ENCODE data around the gene CDYL.

The CDYL gene, protein sequence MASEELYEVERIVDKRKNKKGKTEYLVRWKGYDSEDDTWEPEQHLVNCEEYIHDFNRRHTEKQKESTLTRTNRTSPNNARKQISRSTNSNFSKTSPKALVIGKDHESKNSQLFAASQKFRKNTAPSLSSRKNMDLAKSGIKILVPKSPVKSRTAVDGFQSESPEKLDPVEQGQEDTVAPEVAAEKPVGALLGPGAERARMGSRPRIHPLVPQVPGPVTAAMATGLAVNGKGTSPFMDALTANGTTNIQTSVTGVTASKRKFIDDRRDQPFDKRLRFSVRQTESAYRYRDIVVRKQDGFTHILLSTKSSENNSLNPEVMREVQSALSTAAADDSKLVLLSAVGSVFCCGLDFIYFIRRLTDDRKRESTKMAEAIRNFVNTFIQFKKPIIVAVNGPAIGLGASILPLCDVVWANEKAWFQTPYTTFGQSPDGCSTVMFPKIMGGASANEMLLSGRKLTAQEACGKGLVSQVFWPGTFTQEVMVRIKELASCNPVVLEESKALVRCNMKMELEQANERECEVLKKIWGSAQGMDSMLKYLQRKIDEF

DNA sequence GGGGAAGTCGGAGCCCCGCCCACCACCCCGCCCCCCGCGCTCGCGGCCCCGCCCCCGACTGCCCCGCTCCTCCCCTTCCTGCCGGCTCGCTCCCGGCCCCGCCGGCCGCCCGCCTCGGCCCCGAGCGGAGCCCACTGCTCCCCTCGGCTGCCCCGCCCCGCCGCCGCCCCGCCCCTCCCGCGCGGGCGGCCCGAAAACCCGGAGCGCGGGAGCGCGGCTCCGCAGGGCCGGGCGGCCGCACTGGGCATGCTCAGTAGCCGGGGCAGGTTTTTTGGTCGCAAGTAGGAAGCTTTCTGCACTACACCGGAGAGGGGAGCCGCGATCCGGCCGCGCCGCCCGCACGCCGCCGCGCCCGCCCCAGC, at the start of gene CDYL:
CDYL (plus strand) TSS at position 274 of the 362 bp plus-strand sequence. CDS start 380 bp downstream, outside the sequence.
- Mint-ChIP-seq H3K9me3 (no peaks in the 10 kb centered on the region), H3K4me3 (peak within 1 kb of the TSS; percentile 91), H3K27ac (ENCODE audit: low read depth) (peak within 1 kb of the TSS; percentile 92), H3K4me1 (peaks cover 44% of the 10 kb centered on the region), H3K36me3 (ENCODE audit: insufficient read depth) (peaks cover 15% of the 10 kb centered on the region), H3K27me3 (no peaks in the 10 kb centered on the region)
- ATAC-seq (replicated peaks; ENCODE audit: extremely low read depth, poor library complexity, severe bottlenecking), result peak; percentile 75
- DNase-seq (ENCODE audit: low spot score in 2 of 2), result peak; percentile 79 to 80

DNA sequence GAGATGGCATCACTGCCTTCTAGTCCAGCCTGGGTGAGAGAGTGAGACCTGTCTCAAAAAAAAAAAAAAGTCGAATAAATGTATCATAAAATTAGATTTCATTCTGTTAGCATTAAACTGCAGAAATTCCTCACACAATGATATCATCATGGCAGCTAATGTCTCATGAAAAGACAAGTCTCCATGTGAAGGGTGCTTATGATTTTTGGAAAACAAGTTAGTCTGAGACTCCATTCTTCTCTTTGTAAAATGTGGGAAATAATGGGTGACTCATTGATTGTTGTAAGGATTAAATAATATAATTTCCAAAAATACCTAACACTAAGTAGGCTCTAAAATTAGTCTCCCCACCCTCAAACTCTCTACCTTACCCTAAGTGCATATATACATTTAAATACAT, 49.6 kb upstream of the CDYL start:
- ATAC-seq (replicated peaks; ENCODE audit: extremely low read depth, poor library complexity, severe bottlenecking) (no peak), DNase-seq (ENCODE audit: low spot score in 2 of 2) (no peak)
- Mint-ChIP-seq H3K4me3 (no peak overlapping the region), H3K4me1 (peaks cover 14% of the 10 kb centered on the region), H3K27ac (ENCODE audit: low read depth) (no peak overlapping the region), H3K27me3 (peaks cover 20% of the 10 kb centered on the region), H3K9me3 (no peaks in the 10 kb centered on the region), H3K36me3 (ENCODE audit: insufficient read depth) (no peaks in the 10 kb centered on the region)

DNA sequence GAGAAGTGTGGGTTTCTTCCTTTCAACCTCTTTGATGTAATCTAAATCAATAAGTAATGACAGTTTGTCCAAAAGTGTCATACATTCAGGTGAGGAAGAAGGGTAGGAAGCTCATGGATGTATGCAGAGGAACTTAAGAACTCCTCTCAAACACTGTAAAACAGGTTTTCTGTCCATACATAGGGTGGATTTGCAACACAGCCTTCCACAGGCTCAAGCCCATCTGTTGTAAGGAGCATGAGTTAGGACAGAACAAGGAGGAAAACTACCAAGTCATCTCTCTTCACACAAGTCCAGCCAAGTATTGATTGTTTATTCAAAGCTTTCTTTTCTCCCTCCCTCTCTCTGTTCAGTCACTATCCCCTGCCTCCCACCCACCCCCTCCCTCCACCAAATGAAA, 49.0 kb upstream of the CDYL start:
- H3K9me3 Mint-ChIP-seq, result no peaks in the 10 kb centered on the region
- DNase-seq (ENCODE audit: low spot score in 2 of 2), result no peak
- H3K4me3 Mint-ChIP-seq, result no peak overlapping the region
- no peaks in the 10 kb centered on the region for H3K36me3 Mint-ChIP-seq (ENCODE audit: insufficient read depth)
- H3K4me1 Mint-ChIP-seq, result peaks cover 14% of the 10 kb centered on the region
- H3K27ac Mint-ChIP-seq (ENCODE audit: low read depth), result no peak overlapping the region
- peaks cover 20% of the 10 kb centered on the region for H3K27me3 Mint-ChIP-seq
- no peak for ATAC-seq (replicated peaks; ENCODE audit: extremely low read depth, poor library complexity, severe bottlenecking)

GRCh38 chr6:4727671-4728435, 48.4 kb upstream of the CDYL start:
- H3K36me3 Mint-ChIP-seq (ENCODE audit: insufficient read depth), result no peaks in the 10 kb centered on the region
- H3K4me1 Mint-ChIP-seq, result peaks cover 14% of the 10 kb centered on the region
- H3K9me3 Mint-ChIP-seq, result no peaks in the 10 kb centered on the region
- H3K27ac Mint-ChIP-seq (ENCODE audit: low read depth), result no peak overlapping the region
- no peak overlapping the region for H3K4me3 Mint-ChIP-seq
- no peak for ATAC-seq (replicated peaks; ENCODE audit: extremely low read depth, poor library complexity, severe bottlenecking)
- H3K27me3 Mint-ChIP-seq, result peaks cover 19% of the 10 kb centered on the region
- DNase-seq (ENCODE audit: low spot score in 2 of 2), result no peak

- H3K4me1 Mint-ChIP-seq, result peaks cover 14% of the 10 kb centered on the region
- no peak overlapping the region for H3K4me3 Mint-ChIP-seq
- H3K27ac Mint-ChIP-seq (ENCODE audit: low read depth), result no peak overlapping the region
- ATAC-seq (replicated peaks; ENCODE audit: extremely low read depth, poor library complexity, severe bottlenecking), result no peak
- no peak for DNase-seq (ENCODE audit: low spot score in 2 of 2)
- no peaks in the 10 kb centered on the region for H3K9me3 Mint-ChIP-seq
- H3K36me3 Mint-ChIP-seq (ENCODE audit: insufficient read depth), result no peaks in the 10 kb centered on the region
- peaks cover 16% of the 10 kb centered on the region for H3K27me3 Mint-ChIP-seq
Measured at GRCh38 chr6:4728436-4728769, 47.8 kb upstream of the CDYL start.

DNA sequence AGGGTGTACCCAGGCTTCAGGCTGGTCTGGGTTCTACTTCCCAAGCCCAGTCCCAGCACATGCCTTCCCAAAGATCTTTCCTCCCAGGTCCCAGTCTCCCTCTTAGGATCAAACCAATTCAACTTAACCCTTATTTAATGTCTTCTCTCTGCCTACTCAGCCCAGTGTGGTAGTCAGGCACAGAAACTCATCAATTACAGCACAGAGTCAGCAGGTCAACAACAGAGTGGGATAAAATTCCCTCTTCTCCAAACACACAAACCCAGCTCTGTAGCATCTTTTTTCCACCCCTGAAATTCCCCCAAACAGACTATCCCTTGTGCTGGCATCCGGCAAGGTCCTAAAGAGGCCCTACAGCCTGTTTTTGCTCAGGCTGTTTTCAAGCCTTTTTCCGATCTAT, 47.3 kb upstream of the CDYL start:
- Mint-ChIP-seq H3K27ac (ENCODE audit: low read depth) (no peak overlapping the region), H3K36me3 (ENCODE audit: insufficient read depth) (no peaks in the 10 kb centered on the region)
- DNase-seq (ENCODE audit: low spot score in 2 of 2), result no peak

GRCh38 chr6:4731996-4732395, 44.2 kb upstream of the CDYL start:
- Mint-ChIP-seq H3K27me3 (peaks cover 43% of the 10 kb centered on the region), H3K4me1 (peaks cover 14% of the 10 kb centered on the region), H3K4me3 (no peak overlapping the region), H3K27ac (ENCODE audit: low read depth) (no peak overlapping the region), H3K9me3 (no peaks in the 10 kb centered on the region), H3K36me3 (ENCODE audit: insufficient read depth) (no peaks in the 10 kb centered on the region)
- no peak for DNase-seq (ENCODE audit: low spot score in 2 of 2)
- ATAC-seq (replicated peaks; ENCODE audit: extremely low read depth, poor library complexity, severe bottlenecking), result no peak

More for the DNA sequence above, 47.3 kb upstream of the CDYL start:
- Mint-ChIP-seq H3K27me3 (peaks cover 19% of the 10 kb centered on the region), H3K4me3 (no peak overlapping the region), H3K9me3 (no peaks in the 10 kb centered on the region), H3K4me1 (peaks cover 14% of the 10 kb centered on the region)
- no peak for ATAC-seq (replicated peaks; ENCODE audit: extremely low read depth, poor library complexity, severe bottlenecking)

DNA sequence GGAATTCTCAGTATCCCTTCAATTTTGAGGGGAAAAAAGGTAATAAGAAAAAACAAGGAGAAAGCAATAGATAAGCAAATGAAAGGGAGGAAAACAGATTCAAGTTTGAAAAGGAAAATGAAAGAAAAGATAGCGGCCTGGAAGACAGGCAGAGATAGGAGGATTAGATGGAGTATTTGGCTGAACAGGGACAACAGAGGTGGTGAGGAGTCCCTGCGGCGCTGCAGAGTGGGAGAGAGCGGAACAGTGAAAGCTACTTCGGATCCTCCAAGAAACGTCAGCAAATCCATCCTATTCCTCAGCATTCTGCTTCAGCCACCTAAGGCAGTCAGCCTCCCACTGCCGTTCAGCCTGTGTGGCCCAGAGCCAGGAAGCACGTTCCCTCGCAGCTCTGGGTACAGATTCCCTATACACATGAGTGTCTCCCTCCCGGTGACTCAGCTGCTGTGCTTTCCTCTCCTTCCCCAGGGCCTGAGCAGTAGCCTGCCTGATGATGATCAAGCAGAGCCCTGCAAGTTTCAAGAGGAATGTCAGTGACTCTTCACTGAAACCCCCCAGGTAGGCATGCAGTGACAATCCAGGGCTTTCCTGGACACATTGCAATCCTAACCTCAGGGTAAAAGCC, 43.4 kb upstream of the CDYL start:
- DNase-seq (ENCODE audit: low spot score in 2 of 2) (no peak), ATAC-seq (replicated peaks; ENCODE audit: extremely low read depth, poor library complexity, severe bottlenecking) (no peak)
- H3K4me3 Mint-ChIP-seq, result no peak overlapping the region
- no peaks in the 10 kb centered on the region for H3K9me3 Mint-ChIP-seq
- H3K27me3 Mint-ChIP-seq, result peaks cover 46% of the 10 kb centered on the region
- H3K4me1 Mint-ChIP-seq, result peaks cover 6% of the 10 kb centered on the region
- H3K27ac Mint-ChIP-seq (ENCODE audit: low read depth), result no peak overlapping the region
- H3K36me3 Mint-ChIP-seq (ENCODE audit: insufficient read depth), result no peaks in the 10 kb centered on the region

- no peak overlapping the region for H3K4me3 Mint-ChIP-seq
- no peaks in the 10 kb centered on the region for H3K4me1 Mint-ChIP-seq
- no peaks in the 10 kb centered on the region for H3K9me3 Mint-ChIP-seq
- peaks cover 34% of the 10 kb centered on the region for H3K27me3 Mint-ChIP-seq
- no peaks in the 10 kb centered on the region for H3K36me3 Mint-ChIP-seq (ENCODE audit: insufficient read depth)
- ATAC-seq (replicated peaks; ENCODE audit: extremely low read depth, poor library complexity, severe bottlenecking) (no peak), DNase-seq (ENCODE audit: low spot score in 2 of 2) (no peak)
- H3K27ac Mint-ChIP-seq (ENCODE audit: low read depth), result no peak overlapping the region
Measured at GRCh38 chr6:4736371-4736873, 39.8 kb upstream of the CDYL start.

DNA sequence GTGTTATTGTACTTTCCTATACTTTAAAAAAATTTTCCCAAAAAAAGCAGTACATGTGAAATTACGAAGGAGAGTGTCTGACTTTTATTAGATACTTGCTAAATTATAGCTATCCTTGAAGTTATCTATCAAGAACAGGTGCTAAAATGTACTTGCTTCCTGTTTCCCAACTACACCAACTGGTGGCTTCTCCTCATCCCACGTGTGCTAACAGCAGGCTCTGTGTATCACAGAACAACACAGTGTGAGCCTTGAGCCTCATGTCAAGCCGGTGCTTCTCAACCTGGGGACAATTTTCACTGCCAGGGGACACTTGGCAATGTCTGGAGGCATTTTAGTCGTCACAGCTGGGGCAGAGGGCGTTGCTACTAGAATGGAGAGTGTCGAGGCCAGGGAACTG, 36.2 kb upstream of the CDYL start:
- no peaks in the 10 kb centered on the region for H3K36me3 Mint-ChIP-seq (ENCODE audit: insufficient read depth)

DNA sequence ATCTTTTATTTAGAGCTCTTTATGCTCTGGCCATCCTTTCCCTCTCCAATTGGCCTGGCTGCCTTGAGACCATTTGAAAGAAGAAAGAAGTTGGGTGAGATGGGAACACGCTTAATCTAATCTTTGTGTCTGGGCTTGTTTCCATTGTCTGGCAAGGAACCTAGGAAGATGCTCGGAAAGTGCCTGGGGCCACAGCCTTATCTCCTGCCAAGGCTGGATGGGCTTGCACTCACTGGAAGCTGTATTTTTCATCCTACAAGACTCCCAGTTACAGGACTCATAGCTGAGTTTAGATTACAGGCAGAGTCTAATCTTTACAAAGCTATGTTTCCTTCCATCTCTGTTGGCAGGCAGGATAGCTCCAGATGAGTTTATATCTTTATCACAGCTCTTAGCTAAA, 33.1 kb upstream of the CDYL start:
- no peaks in the 10 kb centered on the region for H3K9me3 Mint-ChIP-seq

More for the DNA sequence above, 36.2 kb upstream of the CDYL start:
- no peaks in the 10 kb centered on the region for H3K9me3 Mint-ChIP-seq
- H3K27me3 Mint-ChIP-seq, result peaks cover 18% of the 10 kb centered on the region
- DNase-seq (ENCODE audit: low spot score in 2 of 2) (no peak), ATAC-seq (replicated peaks; ENCODE audit: extremely low read depth, poor library complexity, severe bottlenecking) (no peak)
- no peaks in the 10 kb centered on the region for H3K4me1 Mint-ChIP-seq
- H3K27ac Mint-ChIP-seq (ENCODE audit: low read depth), result no peak overlapping the region
- H3K4me3 Mint-ChIP-seq, result no peak overlapping the region

DNA sequence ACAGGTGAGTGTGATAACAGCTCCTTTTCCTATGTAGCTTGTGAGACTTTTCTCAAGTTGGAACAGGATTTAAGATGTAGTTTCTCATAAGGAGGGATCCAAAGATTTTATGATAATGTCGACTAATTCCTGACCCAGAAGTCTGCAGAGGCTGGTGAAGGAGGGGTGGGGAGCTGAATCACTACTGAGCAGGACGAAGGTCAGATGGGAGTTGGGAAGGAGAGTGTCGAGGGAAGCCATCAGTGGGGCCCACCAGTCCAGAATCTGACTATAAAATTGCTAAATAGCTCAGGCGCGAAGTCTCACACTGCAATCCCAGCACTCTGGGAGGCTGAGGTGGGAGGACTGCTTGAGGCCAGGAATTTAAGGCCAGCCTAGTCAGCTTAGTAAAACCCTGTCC, 32.3 kb upstream of the CDYL start:
- ATAC-seq (replicated peaks; ENCODE audit: extremely low read depth, poor library complexity, severe bottlenecking) (no peak), DNase-seq (ENCODE audit: low spot score in 2 of 2) (no peak)
- Mint-ChIP-seq H3K27me3 (no peaks in the 10 kb centered on the region), H3K36me3 (ENCODE audit: insufficient read depth) (no peaks in the 10 kb centered on the region), H3K4me1 (no peaks in the 10 kb centered on the region), H3K4me3 (no peak overlapping the region), H3K9me3 (no peaks in the 10 kb centered on the region), H3K27ac (ENCODE audit: low read depth) (no peak overlapping the region)

More for the DNA sequence above, 33.1 kb upstream of the CDYL start:
- Mint-ChIP-seq H3K27ac (ENCODE audit: low read depth) (no peak overlapping the region), H3K4me1 (no peaks in the 10 kb centered on the region), H3K36me3 (ENCODE audit: insufficient read depth) (no peaks in the 10 kb centered on the region), H3K4me3 (no peak overlapping the region), H3K27me3 (no peaks in the 10 kb centered on the region)
- ATAC-seq (replicated peaks; ENCODE audit: extremely low read depth, poor library complexity, severe bottlenecking) (no peak), DNase-seq (ENCODE audit: low spot score in 2 of 2) (no peak)
